HEK293 (cell line): ENCODE measurements around the gene FSTL4.

ENCODE experiments used
- CTCF ChIA-PET: fragments of 350-600 bp; formaldehyde crosslinking; extraction: SDS; loops from one replicate; lab custom pipeline; 2021; ENCODE audit warnings: antibody characterized with exemption; lab: Yijun Ruan, JAX
- POLR2A ChIA-PET: fragments of 300-600 bp; formaldehyde crosslinking; extraction: SDS; loops from one replicate; lab custom pipeline; 2020; ENCODE audit warnings: antibody characterized with exemption, inconsistent platforms; lab: Yijun Ruan, JAX
- H3K27ac ChIP-seq: fragments of 200-500 bp; sonication (Bioruptor generic); 2 replicates; pipeline ENCODE4 v1.5.1; 2014; ENCODE audit warnings: low read depth, low read length, control low read depth, inconsistent platforms; ENCODE audit errors: extremely low read depth
- H3K36me3 ChIP-seq, 2 experiments: fragments of 200-500 bp in 1 of 2; sonication (Bioruptor generic) in 1 of 2; 1 replicate in 1 of 2; 2 replicates in 1 of 2; pipeline ENCODE4 v1.5.1; 2014 to 2017; ENCODE audit warnings: inconsistent platforms in 2 of 2, low read length in 2 of 2; ENCODE audit not compliant: control insufficient read depth in 2 of 2, insufficient read depth in 1 of 2
- H3K4me1 ChIP-seq: fragments of 200-500 bp; sonication (Bioruptor generic); 2 replicates; pipeline ENCODE4 v1.5.1; 2014; ENCODE audit warnings: mild to moderate bottlenecking, low read length, inconsistent platforms; ENCODE audit not compliant: control insufficient read depth, insufficient read depth
- H3K4me3 ChIP-seq: 2 replicates; pipeline ENCODE4 v1.5.1; 2011; ENCODE audit warnings: low read depth, mild to moderate bottlenecking, control low read depth, low read length, moderate library complexity
- H3K9me3 ChIP-seq: fragments of 200-500 bp; sonication (Bioruptor generic); 2 replicates; pipeline ENCODE4 v1.5.1; 2014; ENCODE audit warnings: low read depth, low read length, inconsistent platforms; ENCODE audit not compliant: control insufficient read depth, insufficient read depth
- AEBP2 ChIP-seq: fragments of 450-650 bp; formaldehyde crosslinking; IDR thresholded peaks from 2 replicates; pipeline ENCODE4 v1.5.1; 2016; ENCODE audit warnings: missing biosample characterization, missing genetic modification characterization, borderline replicate concordance
- ATF2 ChIP-seq: fragments of 450-650 bp; formaldehyde crosslinking; IDR thresholded peaks from 2 replicates; pipeline ENCODE4 v1.5.1; 2016; ENCODE audit warnings: missing biosample characterization, missing genetic modification characterization, low read depth
- EGR2 ChIP-seq: fragments of 450-650 bp; formaldehyde crosslinking; IDR thresholded peaks from 2 replicates; pipeline ENCODE4 v1.5.1; 2016; ENCODE audit warnings: low read depth, missing biosample characterization, missing genetic modification characterization
- GFI1B ChIP-seq: fragments of 450-650 bp; formaldehyde crosslinking; IDR thresholded peaks from 2 replicates; pipeline ENCODE4 v1.5.1; 2016; ENCODE audit warnings: missing biosample characterization, missing genetic modification characterization
- IKZF3 ChIP-seq: fragments of 450-650 bp; IDR thresholded peaks from 2 replicates; pipeline ENCODE4 v1.5.0; 2018; ENCODE audit warnings: missing biosample characterization, mild to moderate bottlenecking, missing genetic modification characterization, moderate library complexity
- MEIS1 ChIP-seq: sonication (generic); formaldehyde crosslinking; IDR thresholded peaks from 2 replicates; pipeline ENCODE4 v1.8.1; 2022; ENCODE audit warnings: missing genetic modification reagents, mild to moderate bottlenecking, borderline replicate concordance
- SCRT1 ChIP-seq: fragments of 450-650 bp; formaldehyde crosslinking; IDR thresholded peaks from 2 replicates; pipeline ENCODE4 v1.5.1; 2016; ENCODE audit warnings: missing biosample characterization, missing genetic modification characterization, borderline replicate concordance
- SP3 ChIP-seq: fragments of 450-650 bp; formaldehyde crosslinking; IDR thresholded peaks from 2 replicates; pipeline ENCODE4 v1.5.1; 2016; ENCODE audit warnings: missing biosample characterization, missing genetic modification characterization
- TCF7L2 ChIP-seq: IDR thresholded peaks from 2 replicates; pipeline ENCODE4 v1.6.1; 2011; ENCODE audit warnings: low read depth, mild to moderate bottlenecking, inconsistent platforms, low read length, moderate library complexity, borderline replicate concordance
- ZFP41 ChIP-seq: fragments of 450-650 bp; formaldehyde crosslinking; IDR thresholded peaks from 2 replicates; pipeline ENCODE4 v1.5.1; 2016; ENCODE audit warnings: missing biosample characterization, missing genetic modification characterization, borderline replicate concordance
- ZNF138 ChIP-seq: fragments of 450-650 bp; formaldehyde crosslinking; IDR thresholded peaks from 2 replicates; pipeline ENCODE4 v1.5.1; 2016; ENCODE audit warnings: missing biosample characterization, missing genetic modification characterization, borderline replicate concordance
- ZNF202 ChIP-seq: fragments of 450-650 bp; formaldehyde crosslinking; IDR thresholded peaks from 2 replicates; pipeline ENCODE4 v1.5.1; 2016; ENCODE audit warnings: missing biosample characterization, missing genetic modification characterization, borderline replicate concordance
- ZNF341 ChIP-seq: fragments of 450-650 bp; formaldehyde crosslinking; IDR thresholded peaks from 2 replicates; pipeline ENCODE4; 2016; ENCODE audit warnings: low read depth, missing biosample characterization, missing genetic modification characterization
- ZNF398 ChIP-seq: fragments of 450-650 bp; formaldehyde crosslinking; IDR thresholded peaks from 2 replicates; pipeline ENCODE4 v1.5.1; 2017; ENCODE audit warnings: missing biosample characterization, missing genetic modification characterization
- ZNF514 ChIP-seq: fragments of 450-650 bp; formaldehyde crosslinking; IDR thresholded peaks from 2 replicates; pipeline ENCODE4 v1.5.1; 2016; ENCODE audit warnings: missing biosample characterization, missing genetic modification characterization
- ZNF518A ChIP-seq: fragments of 450-650 bp; formaldehyde crosslinking; conservative IDR thresholded peaks from 2 replicates; pipeline ENCODE4 v1.5.1; 2016; ENCODE audit warnings: low read depth, missing biosample characterization, missing genetic modification characterization
- ZNF544 ChIP-seq: fragments of 450-650 bp; formaldehyde crosslinking; IDR thresholded peaks from 2 replicates; pipeline ENCODE4 v1.5.0; 2017; ENCODE audit warnings: missing biosample characterization, missing genetic modification characterization
- ZNF549 ChIP-seq: fragments of 450-650 bp; IDR thresholded peaks from 2 replicates; pipeline ENCODE4 v1.5.1; 2018; ENCODE audit warnings: missing biosample characterization, missing genetic modification characterization, mild to moderate bottlenecking, inconsistent platforms, moderate library complexity
- ZNF561 ChIP-seq: fragments of 450-650 bp; IDR thresholded peaks from 2 replicates; pipeline ENCODE4 v1.5.1; 2018; ENCODE audit warnings: missing biosample characterization, missing genetic modification characterization, borderline replicate concordance
- ZNF585B ChIP-seq: fragments of 450-650 bp; formaldehyde crosslinking; IDR thresholded peaks from 2 replicates; pipeline ENCODE4 v1.5.1; 2016; ENCODE audit warnings: missing biosample characterization, missing genetic modification characterization
- TF ChIP-seq, protein P1 (sequence below): fragments of 450-650 bp; formaldehyde crosslinking; IDR thresholded peaks from 2 replicates; pipeline ENCODE4 v1.5.1; 2016; ENCODE audit warnings: missing biosample characterization, missing genetic modification characterization
- TF ChIP-seq, protein P2 (sequence below): fragments of 450-650 bp; formaldehyde crosslinking; IDR thresholded peaks from 2 replicates; pipeline ENCODE4 v1.5.1; 2017; ENCODE audit warnings: missing biosample characterization, missing genetic modification characterization

FSTL4 gene

GRCh38 chr5:133408322-133408721, 204.0 kb downstream of the FSTL4 start (continued):
- TF ChIP-seq ZNF518A (no peak), TCF7L2 (no peak), AEBP2 (tag by site-specific recombination) (no peak), ZNF514 (no peak)
- TF ChIP-seq, protein P1, sequence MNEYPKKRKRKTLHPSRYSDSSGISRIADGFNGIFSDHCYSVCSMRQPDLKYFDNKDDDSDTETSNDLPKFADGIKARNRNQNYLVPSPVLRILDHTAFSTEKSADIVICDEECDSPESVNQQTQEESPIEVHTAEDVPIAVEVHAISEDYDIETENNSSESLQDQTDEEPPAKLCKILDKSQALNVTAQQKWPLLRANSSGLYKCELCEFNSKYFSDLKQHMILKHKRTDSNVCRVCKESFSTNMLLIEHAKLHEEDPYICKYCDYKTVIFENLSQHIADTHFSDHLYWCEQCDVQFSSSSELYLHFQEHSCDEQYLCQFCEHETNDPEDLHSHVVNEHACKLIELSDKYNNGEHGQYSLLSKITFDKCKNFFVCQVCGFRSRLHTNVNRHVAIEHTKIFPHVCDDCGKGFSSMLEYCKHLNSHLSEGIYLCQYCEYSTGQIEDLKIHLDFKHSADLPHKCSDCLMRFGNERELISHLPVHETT (tag by site-specific recombination) = no peak

DNA sequence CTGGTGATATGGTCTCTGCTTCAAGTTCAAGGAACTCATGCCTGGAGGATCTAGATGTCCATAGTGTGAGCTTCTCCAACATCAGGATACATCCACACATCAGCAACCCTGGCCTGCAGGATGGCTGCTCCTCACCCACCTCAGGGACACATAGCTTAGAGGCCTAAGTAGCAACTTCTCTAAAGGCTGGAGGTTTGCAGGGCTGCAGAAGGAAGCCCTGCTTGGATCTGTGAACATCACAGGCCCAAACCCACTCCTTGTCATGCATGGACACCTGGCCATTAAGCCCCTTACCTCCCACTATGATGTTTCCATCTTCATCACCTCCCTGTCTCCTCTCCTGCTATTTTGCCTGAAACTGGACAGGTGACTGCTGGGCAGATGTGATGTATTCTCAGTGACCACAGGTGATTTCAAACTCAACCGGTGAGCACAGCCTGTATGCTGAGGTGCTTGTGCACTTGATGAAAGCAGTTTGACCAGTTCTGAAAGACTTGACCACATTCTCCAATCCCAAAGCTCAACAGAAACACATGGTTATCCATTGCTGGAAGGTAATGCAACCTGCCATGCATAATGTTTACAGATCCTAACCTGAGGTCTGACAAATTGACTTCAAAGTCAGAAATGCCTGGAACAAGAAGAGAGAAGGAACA, 205.2 kb downstream of the FSTL4 start:
- TF ChIP-seq ZNF544 (tag by site-specific recombination) = no peak
- TF ChIP-seq ZNF138 (tag by site-specific recombination) = no peak
- TF ChIP-seq SP3 (tag by site-specific recombination) = no peak
- no peak for TF ChIP-seq IKZF3 (tag by site-specific recombination)
- no peak for TF ChIP-seq ZNF561
- no peak for TF ChIP-seq EGR2 (tag by site-specific recombination)
- TF ChIP-seq ZNF398 (tag by site-specific recombination) = no peak
- TF ChIP-seq SCRT1 = no peak
- no peak for TF ChIP-seq ZFP41
- TF ChIP-seq MEIS1 (CRISPR knock-in tag) = no peak
- no peak for TF ChIP-seq ZNF585B (tag by site-specific recombination)
- no peak for TF ChIP-seq ZNF549
- no peak for TF ChIP-seq ZNF341
- no peak for TF ChIP-seq ZNF202 (tag by site-specific recombination)
- TF ChIP-seq, protein P2, sequence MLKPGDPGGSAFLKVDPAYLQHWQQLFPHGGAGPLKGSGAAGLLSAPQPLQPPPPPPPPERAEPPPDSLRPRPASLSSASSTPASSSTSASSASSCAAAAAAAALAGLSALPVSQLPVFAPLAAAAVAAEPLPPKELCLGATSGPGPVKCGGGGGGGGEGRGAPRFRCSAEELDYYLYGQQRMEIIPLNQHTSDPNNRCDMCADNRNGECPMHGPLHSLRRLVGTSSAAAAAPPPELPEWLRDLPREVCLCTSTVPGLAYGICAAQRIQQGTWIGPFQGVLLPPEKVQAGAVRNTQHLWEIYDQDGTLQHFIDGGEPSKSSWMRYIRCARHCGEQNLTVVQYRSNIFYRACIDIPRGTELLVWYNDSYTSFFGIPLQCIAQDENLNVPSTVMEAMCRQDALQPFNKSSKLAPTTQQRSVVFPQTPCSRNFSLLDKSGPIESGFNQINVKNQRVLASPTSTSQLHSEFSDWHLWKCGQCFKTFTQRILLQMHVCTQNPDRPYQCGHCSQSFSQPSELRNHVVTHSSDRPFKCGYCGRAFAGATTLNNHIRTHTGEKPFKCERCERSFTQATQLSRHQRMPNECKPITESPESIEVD = no peak
- no peak for TF ChIP-seq GFI1B (tag by site-specific recombination)
- no peak for TF ChIP-seq ATF2
- ChIA-PET CTCF (interaction anchor here (0.9 to 2.0 kb wide), 3 partner anchors 14 to 91 kb away, joined by 3 to 10 read pairs (median 5); no protein-coding TSS in a partner anchor), POLR2A (no interaction called here)
- Histone ChIP-seq H3K27ac (no peak overlapping the region), H3K36me3 (no peaks in the 10 kb centered on the region), H3K4me1 (no peaks in the 10 kb centered on the region), H3K9me3 (no peaks in the 10 kb centered on the region), H3K4me3 (no peak overlapping the region)
